Activated naive CD8-positive, alpha-beta T cell treated with anti-CD3 and anti-CD28 coated beads, Interleukin-2, amount 10 ng/mL, durations not matched to agents 7 days and 5 days (primary cell): Measurements from ENCODE around the gene HOXC13. TPM values are rescaled to one million over a fixed set of nuclear protein-coding genes. Genes with fewer than 3 reads are reported as not detected.

Experiments used
- ATAC-seq: fragments of 150-1000 bp; cut with Tn5 transposase; one replicate; pipeline ENCODE4 v1.10.0; 2021; ENCODE audit warnings: low read depth, moderate library complexity
- POLR2A ChIA-PET: fragments of 350-600 bp; sonication (Branson Sonifier 250); formaldehyde crosslinking; loops from one replicate; lab custom pipeline; 2021; ENCODE audit warnings: antibody characterized with exemption; lab: Charles Lee
- DNase-seq: peaks from one replicate; pipeline ENCODE4 v3.0.0; 2021
- H3K27ac Mint-ChIP-seq: one replicate; pipeline ENCODE4 v1.8.0; 2022; ENCODE audit warnings: mild to moderate bottlenecking, mixed read lengths
- H3K27me3 Mint-ChIP-seq: one replicate; pipeline ENCODE4 v1.8.0; 2022; ENCODE audit warnings: mild to moderate bottlenecking, moderate library complexity, mixed read lengths
- H3K36me3 Mint-ChIP-seq: one replicate; pipeline ENCODE4 v1.8.0; 2021; ENCODE audit warnings: mild to moderate bottlenecking, mixed read lengths
- H3K4me1 Mint-ChIP-seq: one replicate; pipeline ENCODE4 v1.8.0; 2021; ENCODE audit warnings: mixed read lengths
- H3K4me3 Mint-ChIP-seq: one replicate; pipeline ENCODE4 v1.8.0; 2022; ENCODE audit warnings: mild to moderate bottlenecking, moderate library complexity, mixed read lengths
- H3K9me3 Mint-ChIP-seq: one replicate; pipeline ENCODE4 v1.8.0; 2021; ENCODE audit warnings: mixed read lengths
- total RNA-seq, 2 experiments: library from RNA; stranded (reverse); gene quantifications; one replicate each; pipeline ENCODE4 v1.2.3, GENCODE V29; 2021

HOXC13 gene
- total RNA-seq, 2 experiments from 2014 or later: not detected

GRCh38 chr12:53954694-53955035, 16.0 kb downstream of the HOXC13 start, which contains the start of gene HOXC12:
Gene HOXC12, plus strand, starts transcription at chr12:53954903. Its CDS starts 27 bp downstream, at chr12:53954930.
- ATAC-seq (no peak), DNase-seq (no peak)
- H3K27me3 Mint-ChIP-seq: peaks cover 95% of the 10 kb centered on the region
- no peak within 1 kb of the TSS for H3K4me3 Mint-ChIP-seq
- no peaks in the 10 kb centered on the region for H3K9me3 Mint-ChIP-seq
- H3K27ac Mint-ChIP-seq: peak within 1 kb of the TSS; percentile 55
- POLR2A ChIA-PET: no interaction called here
- peaks cover 5% of the 10 kb centered on the region for H3K4me1 Mint-ChIP-seq
- H3K36me3 Mint-ChIP-seq: no peaks in the 10 kb centered on the region

GRCh38 chr12:53955036-53955775, 16.6 kb downstream of the HOXC13 start:
- H3K4me3 Mint-ChIP-seq: no peak overlapping the region
- no peaks in the 10 kb centered on the region for H3K36me3 Mint-ChIP-seq
- POLR2A ChIA-PET: no interaction called here
- no peaks in the 10 kb centered on the region for H3K9me3 Mint-ChIP-seq
- ATAC-seq: no peak
- peak; percentile 38 for DNase-seq
- peaks cover 5% of the 10 kb centered on the region for H3K4me1 Mint-ChIP-seq
- H3K27ac Mint-ChIP-seq: peak overlapping the region; percentile 55
- H3K27me3 Mint-ChIP-seq: peaks cover 95% of the 10 kb centered on the region

- DNase-seq (no peak), ATAC-seq (no peak)
- peak overlapping the region; percentile 8 for H3K4me3 Mint-ChIP-seq
- H3K4me1 Mint-ChIP-seq: peaks cover 5% of the 10 kb centered on the region
- peaks cover 95% of the 10 kb centered on the region for H3K27me3 Mint-ChIP-seq
- POLR2A ChIA-PET: no interaction called here
- H3K27ac Mint-ChIP-seq: peak overlapping the region; percentile 55
- no peaks in the 10 kb centered on the region for H3K36me3 Mint-ChIP-seq
- H3K9me3 Mint-ChIP-seq: no peaks in the 10 kb centered on the region
Measured at GRCh38 chr12:53955776-53956250, 17.2 kb downstream of the HOXC13 start.

GRCh38 chr12:53956251-53956887, 17.7 kb downstream of the HOXC13 start:
- Mint-ChIP-seq H3K27ac (peak overlapping the region; percentile 55), H3K36me3 (no peaks in the 10 kb centered on the region), H3K4me3 (peak overlapping the region; percentile 8), H3K9me3 (no peaks in the 10 kb centered on the region), H3K27me3 (peaks cover 90% of the 10 kb centered on the region), H3K4me1 (peaks cover 5% of the 10 kb centered on the region)
- DNase-seq (peak; percentile 27), ATAC-seq (no peak)
- POLR2A ChIA-PET: no interaction called here

- peaks cover 5% of the 10 kb centered on the region for H3K4me1 Mint-ChIP-seq
Measured at GRCh38 chr12:53956914-53957536, 18.4 kb downstream of the HOXC13 start.

GRCh38 chr12:53958128-53958527, 19.5 kb downstream of the HOXC13 start:
- Mint-ChIP-seq H3K27me3 (peaks cover 88% of the 10 kb centered on the region), H3K9me3 (no peaks in the 10 kb centered on the region), H3K27ac (no peak overlapping the region), H3K4me3 (no peak overlapping the region), H3K36me3 (no peaks in the 10 kb centered on the region), H3K4me1 (peaks cover 5% of the 10 kb centered on the region)
- POLR2A ChIA-PET: no interaction called here
- ATAC-seq (no peak), DNase-seq (no peak)

More at GRCh38 chr12:53956914-53957536, 18.4 kb downstream of the HOXC13 start:
- Mint-ChIP-seq H3K27me3 (peaks cover 90% of the 10 kb centered on the region), H3K36me3 (no peaks in the 10 kb centered on the region), H3K4me3 (no peak overlapping the region), H3K27ac (peak overlapping the region; percentile 35), H3K9me3 (no peaks in the 10 kb centered on the region)
- ATAC-seq: no peak
- POLR2A ChIA-PET: no interaction called here
- DNase-seq: no peak

GRCh38 chr12:53959314-53959713, 20.7 kb downstream of the HOXC13 start:
- POLR2A ChIA-PET: no interaction called here

GRCh38 chr12:53960187-53961024, 21.8 kb downstream of the HOXC13 start:
- Mint-ChIP-seq H3K36me3 (no peaks in the 10 kb centered on the region), H3K27me3 (peaks cover 91% of the 10 kb centered on the region), H3K27ac (peak overlapping the region; percentile 20), H3K4me3 (peak overlapping the region; percentile 4), H3K4me1 (peaks cover 7% of the 10 kb centered on the region), H3K9me3 (no peaks in the 10 kb centered on the region)
- POLR2A ChIA-PET: no interaction called here
- ATAC-seq (no peak), DNase-seq (no peak)

More at GRCh38 chr12:53959314-53959713, 20.7 kb downstream of the HOXC13 start:
- no peaks in the 10 kb centered on the region for H3K9me3 Mint-ChIP-seq
- no peak overlapping the region for H3K4me3 Mint-ChIP-seq
- peaks cover 87% of the 10 kb centered on the region for H3K27me3 Mint-ChIP-seq
- H3K4me1 Mint-ChIP-seq: peaks cover 3% of the 10 kb centered on the region
- no peak overlapping the region for H3K27ac Mint-ChIP-seq
- no peaks in the 10 kb centered on the region for H3K36me3 Mint-ChIP-seq
- DNase-seq (no peak), ATAC-seq (no peak)

- peaks cover 91% of the 10 kb centered on the region for H3K27me3 Mint-ChIP-seq
- ATAC-seq (no peak), DNase-seq (peak; percentile 42)
- no peak overlapping the region for H3K27ac Mint-ChIP-seq
- no peak overlapping the region for H3K4me3 Mint-ChIP-seq
- no peaks in the 10 kb centered on the region for H3K9me3 Mint-ChIP-seq
- POLR2A ChIA-PET: no interaction called here
- peaks cover 8% of the 10 kb centered on the region for H3K4me1 Mint-ChIP-seq
- peaks cover 2% of the 10 kb centered on the region for H3K36me3 Mint-ChIP-seq
Measured at GRCh38 chr12:53961025-53961761, 22.6 kb downstream of the HOXC13 start.

- Mint-ChIP-seq H3K27ac (no peak overlapping the region), H3K36me3 (peaks cover 2% of the 10 kb centered on the region), H3K9me3 (no peaks in the 10 kb centered on the region), H3K4me1 (peaks cover 14% of the 10 kb centered on the region), H3K27me3 (peaks cover 91% of the 10 kb centered on the region), H3K4me3 (no peak overlapping the region)
- no peak for ATAC-seq
- DNase-seq: no peak
- POLR2A ChIA-PET: interaction anchor here (0.6 kb wide), 1 partner anchor 69 kb away, joined by 4 read pairs; no protein-coding TSS in a partner anchor
Measured at GRCh38 chr12:53963005-53963404, 24.4 kb downstream of the HOXC13 start.

- Mint-ChIP-seq H3K4me1 (peaks cover 14% of the 10 kb centered on the region), H3K27ac (no peak overlapping the region), H3K27me3 (peaks cover 91% of the 10 kb centered on the region), H3K36me3 (peaks cover 2% of the 10 kb centered on the region), H3K9me3 (no peaks in the 10 kb centered on the region), H3K4me3 (no peak overlapping the region)
- POLR2A ChIA-PET: no interaction called here
- ATAC-seq: no peak
- DNase-seq: no peak
Measured at GRCh38 chr12:53963434-53964314, 25.0 kb downstream of the HOXC13 start.

GRCh38 chr12:53964315-53964713, 25.7 kb downstream of the HOXC13 start:
- H3K27me3 Mint-ChIP-seq: peaks cover 92% of the 10 kb centered on the region
- no peak overlapping the region for H3K27ac Mint-ChIP-seq

More at GRCh38 chr12:53964315-53964713, 25.7 kb downstream of the HOXC13 start:
- DNase-seq: no peak
- H3K4me3 Mint-ChIP-seq: no peak overlapping the region
- peaks cover 14% of the 10 kb centered on the region for H3K4me1 Mint-ChIP-seq
- no peak for ATAC-seq
- H3K9me3 Mint-ChIP-seq: no peaks in the 10 kb centered on the region
- POLR2A ChIA-PET: no interaction called here
- peaks cover 2% of the 10 kb centered on the region for H3K36me3 Mint-ChIP-seq
